Progenitor cell of endocrine pancreas (in vitro differentiated cells): Measurements from ENCODE around the gene MATR3. TPM values are rescaled to one million over a fixed set of nuclear protein-coding genes. Genes with fewer than 3 reads are reported as not detected.
"Not testable (repeated sequence)": the region's sequence is repeated elsewhere in the genome, so short reads cannot be mapped to it uniquely, and the experiment has no call there.

Experiments used
- DNase-seq: peaks from one replicate; pipeline ENCODE4 v3.0.0; 2021; ENCODE audit warnings: low spot score; ENCODE audit not compliant: unreplicated experiment
- H3K27ac Mint-ChIP-seq: 2 replicates; pipeline ENCODE4 v1.8.0; 2021; ENCODE audit warnings: mild to moderate bottlenecking, moderate library complexity, mixed read lengths
- H3K27me3 Mint-ChIP-seq: 2 replicates; pipeline ENCODE4 v1.8.0; 2021; ENCODE audit warnings: mixed read lengths
- H3K36me3 Mint-ChIP-seq: 2 replicates; pipeline ENCODE4 v1.8.0; 2022; ENCODE audit warnings: mixed read lengths; ENCODE audit not compliant: insufficient read depth
- H3K4me1 Mint-ChIP-seq: 2 replicates; pipeline ENCODE4 v1.8.0; 2021; ENCODE audit warnings: low read depth, mixed read lengths
- H3K4me3 Mint-ChIP-seq: 2 replicates; pipeline ENCODE4 v1.8.0; 2021; ENCODE audit warnings: low read depth, mild to moderate bottlenecking, moderate library complexity, mixed read lengths
- H3K9me3 Mint-ChIP-seq: 2 replicates; pipeline ENCODE4 v1.8.0; 2021; ENCODE audit warnings: low read depth, mixed read lengths
- CTCF ChIP-seq: fragments of 200-600 bp; sonication (generic); IDR thresholded peaks from one replicate; pipeline ENCODE4 v1.5.0; 2021; ENCODE audit warnings: antibody characterized with exemption, mild to moderate bottlenecking; ENCODE audit not compliant: unreplicated experiment
- total RNA-seq: library from RNA; stranded (reverse); gene quantifications from 2 replicates; pipeline ENCODE4 v1.2.1, GENCODE V29; 2021

The MATR3 gene
- total RNA-seq, 1 donor from 2014 or later: 336 TPM

GRCh38 chr5:139341187-139341688 is 47.7 kb downstream of the MATR3 start:
- DNase-seq: no peak
- peak overlapping the region; percentile 100 for H3K27ac Mint-ChIP-seq
- H3K9me3 Mint-ChIP-seq: no peaks in the 10 kb centered on the region
- peaks cover 19% of the 10 kb centered on the region for H3K4me1 Mint-ChIP-seq
- no peaks in the 10 kb centered on the region for H3K27me3 Mint-ChIP-seq
- peak overlapping the region; percentile 98 for H3K4me3 Mint-ChIP-seq
- no peak for TF ChIP-seq CTCF
- H3K36me3 Mint-ChIP-seq: peaks cover 11% of the 10 kb centered on the region

GRCh38 chr5:139341689-139342422 is 48.3 kb downstream of the MATR3 start, which contains the start of gene PAIP2:
Gene PAIP2 (plus strand): TSS chr5:139341854. CDS start chr5:139363785, 21,931 bp downstream.
- H3K4me1 Mint-ChIP-seq: peaks cover 19% of the 10 kb centered on the region
- peak within 1 kb of the TSS; percentile 100 for H3K27ac Mint-ChIP-seq
- H3K36me3 Mint-ChIP-seq: peaks cover 13% of the 10 kb centered on the region
- no peaks in the 10 kb centered on the region for H3K9me3 Mint-ChIP-seq
- DNase-seq: peak; percentile 95
- H3K4me3 Mint-ChIP-seq: peak within 1 kb of the TSS; percentile 98
- TF ChIP-seq CTCF: peak; percentile 67
- H3K27me3 Mint-ChIP-seq: no peaks in the 10 kb centered on the region

- Mint-ChIP-seq H3K4me1 (peaks cover 21% of the 10 kb centered on the region), H3K36me3 (peaks cover 14% of the 10 kb centered on the region)
- no peak for DNase-seq
Observed at GRCh38 chr5:139342423-139342723, 48.8 kb downstream of the MATR3 start.

GRCh38 chr5:139343476-139343875 is 49.9 kb downstream of the MATR3 start:
- H3K27ac Mint-ChIP-seq: peak overlapping the region; percentile 100
- no peak for TF ChIP-seq CTCF
- H3K4me3 Mint-ChIP-seq: peak overlapping the region; percentile 98
- H3K27me3 Mint-ChIP-seq: no peaks in the 10 kb centered on the region
- DNase-seq: no peak
- peaks cover 21% of the 10 kb centered on the region for H3K4me1 Mint-ChIP-seq
- no peaks in the 10 kb centered on the region for H3K9me3 Mint-ChIP-seq
- peaks cover 14% of the 10 kb centered on the region for H3K36me3 Mint-ChIP-seq

More at GRCh38 chr5:139342423-139342723, 48.8 kb downstream of the MATR3 start:
- no peak for TF ChIP-seq CTCF
- peak overlapping the region; percentile 98 for H3K4me3 Mint-ChIP-seq
- no peaks in the 10 kb centered on the region for H3K9me3 Mint-ChIP-seq
- H3K27me3 Mint-ChIP-seq: no peaks in the 10 kb centered on the region
- peak overlapping the region; percentile 100 for H3K27ac Mint-ChIP-seq

- Mint-ChIP-seq H3K27me3 (no peaks in the 10 kb centered on the region), H3K36me3 (peaks cover 17% of the 10 kb centered on the region), H3K9me3 (no peaks in the 10 kb centered on the region), H3K4me3 (peak overlapping the region; percentile 38), H3K27ac (peak overlapping the region; percentile 39), H3K4me1 (peaks cover 21% of the 10 kb centered on the region)
- no peak for TF ChIP-seq CTCF
- DNase-seq: no peak
Observed at GRCh38 chr5:139344177-139344576, 50.6 kb downstream of the MATR3 start.

GRCh38 chr5:139345442-139345841 is 51.9 kb downstream of the MATR3 start:
- not testable (repeated sequence) for H3K27me3 Mint-ChIP-seq, DNase-seq, H3K9me3 Mint-ChIP-seq
- peak overlapping the region; percentile 16 for H3K4me3 Mint-ChIP-seq
- H3K27ac Mint-ChIP-seq: peak overlapping the region; percentile 56
- peaks cover 21% of the 10 kb centered on the region for H3K4me1 Mint-ChIP-seq
- H3K36me3 Mint-ChIP-seq: peaks cover 17% of the 10 kb centered on the region

GRCh38 chr5:139347863-139348262 is 54.3 kb downstream of the MATR3 start:
- H3K27ac Mint-ChIP-seq, H3K4me3 Mint-ChIP-seq: not testable (repeated sequence)

More at GRCh38 chr5:139347863-139348262, 54.3 kb downstream of the MATR3 start:
- DNase-seq, H3K9me3 Mint-ChIP-seq, H3K27me3 Mint-ChIP-seq: not testable (repeated sequence)
- Mint-ChIP-seq H3K4me1 (peaks cover 14% of the 10 kb centered on the region), H3K36me3 (peaks cover 17% of the 10 kb centered on the region)
